HG03442 (cell line): ENCODE results near the gene C21orf91.
"Not testable (repeated sequence)": the region's sequence is repeated elsewhere in the genome, so short reads cannot be mapped to it uniquely, and the experiment has no call there.

Source experiments
- ATAC-seq: cut with Tn5 transposase; IDR thresholded peaks from one replicate; pipeline ENCODE4 v1.9.1; 2021; ENCODE audit warnings: mild to moderate bottlenecking, moderate library complexity; ENCODE audit not compliant: unreplicated experiment

C21orf91 gene

GRCh38 chr21:17779496-17779895 is 39.7 kb downstream of the C21orf91 start:
- no peak for ATAC-seq

- no peak for ATAC-seq
Measured at GRCh38 chr21:17777072-17777765, 41.9 kb downstream of the C21orf91 start.

GRCh38 chr21:17775431-17776126 is 43.6 kb downstream of the C21orf91 start:
- peak; percentile 68 for ATAC-seq

GRCh38 chr21:17775021-17775420 is 44.1 kb downstream of the C21orf91 start:
- not testable (repeated sequence) for ATAC-seq

GRCh38 chr21:17769447-17769845 is 49.7 kb downstream of the C21orf91 start:
- ATAC-seq: no peak

- ATAC-seq: no peak
Measured at GRCh38 chr21:17768840-17769446, 50.2 kb downstream of the C21orf91 start.

GRCh38 chr21:17765207-17765606 is 53.9 kb downstream of the C21orf91 start:
- ATAC-seq: no peak

- no peak for ATAC-seq
Measured at GRCh38 chr21:17763288-17764037, 55.7 kb downstream of the C21orf91 start.

- no peak for ATAC-seq
Measured at GRCh38 chr21:17759511-17760178, 59.5 kb downstream of the C21orf91 start.

- ATAC-seq: no peak
Measured at GRCh38 chr21:17758683-17759082, 60.5 kb downstream of the C21orf91 start.

- no peak for ATAC-seq
Measured at GRCh38 chr21:17757671-17758070, 61.5 kb downstream of the C21orf91 start.

GRCh38 chr21:17753736-17754135 is 65.4 kb downstream of the C21orf91 start:
- no peak for ATAC-seq

GRCh38 chr21:17752171-17752570 is 67.0 kb downstream of the C21orf91 start:
- ATAC-seq: no peak

- ATAC-seq: no peak
Measured at GRCh38 chr21:17746920-17747319, 72.2 kb downstream of the C21orf91 start.

- no peak for ATAC-seq
Measured at GRCh38 chr21:17745086-17745485, 74.1 kb downstream of the C21orf91 start.

- ATAC-seq: no peak
Measured at GRCh38 chr21:17742940-17743592, 76.1 kb downstream of the C21orf91 start.

- no peak for ATAC-seq
Measured at GRCh38 chr21:17742181-17742580, 77.0 kb downstream of the C21orf91 start.
